ENCODE data around the gene MTARC2.

The MTARC2 gene

GRCh38 chr1:220770245-220770913 is 22.3 kb downstream of the MTARC2 start:
- no peak for DNase-seq

GRCh38 chr1:220772846-220773245 is 24.7 kb downstream of the MTARC2 start:
- DNase-seq: no peak

- peak; percentile 5 for DNase-seq
Measured at GRCh38 chr1:220775240-220775853, 27.2 kb downstream of the MTARC2 start.

- no peak for DNase-seq
Measured at GRCh38 chr1:220776254-220776653, 28.1 kb downstream of the MTARC2 start.

- peak; percentile 57 for DNase-seq
Measured at GRCh38 chr1:220776720-220777326, 28.7 kb downstream of the MTARC2 start.

GRCh38 chr1:220783453-220783852 is 35.3 kb downstream of the MTARC2 start:
- DNase-seq: no peak

GRCh38 chr1:220784751-220785150 is 36.6 kb downstream of the MTARC2 start:
- no peak for DNase-seq

GRCh38 chr1:220785166-220786056 is 37.3 kb downstream of the MTARC2 start:
- DNase-seq: no peak

- DNase-seq: no peak
Measured at GRCh38 chr1:220786057-220786336, 37.9 kb downstream of the MTARC2 start.

- no peak for DNase-seq
Measured at GRCh38 chr1:220786337-220787068, 38.4 kb downstream of the MTARC2 start, which contains the start of gene MTARC1. Gene MTARC1, plus strand, starts transcription at chr1:220786913. Its CDS starts 32 bp downstream, at chr1:220786945.

- DNase-seq: no peak
Measured at GRCh38 chr1:220787069-220787619, 39.0 kb downstream of the MTARC2 start.

GRCh38 chr1:220788900-220789299 is 40.8 kb downstream of the MTARC2 start:
- DNase-seq: no peak

GRCh38 chr1:220789532-220790147 is 41.5 kb downstream of the MTARC2 start:
- no peak for DNase-seq

- no peak for DNase-seq
Measured at GRCh38 chr1:220791285-220791684, 43.2 kb downstream of the MTARC2 start.

GRCh38 chr1:220791956-220792355 is 43.8 kb downstream of the MTARC2 start:
- DNase-seq: no peak

- DNase-seq: no peak
Measured at GRCh38 chr1:220796530-220796929, 48.4 kb downstream of the MTARC2 start.

GRCh38 chr1:220797044-220797443 is 48.9 kb downstream of the MTARC2 start:
- no peak for DNase-seq

GRCh38 chr1:220797553-220797952 is 49.4 kb downstream of the MTARC2 start:
- DNase-seq: no peak

- DNase-seq: peak; percentile 42
Measured at GRCh38 chr1:220798338-220798737, 50.2 kb downstream of the MTARC2 start.

- no peak for DNase-seq
Measured at GRCh38 chr1:220800262-220800661, 52.1 kb downstream of the MTARC2 start.

GRCh38 chr1:220803401-220804201 is 55.5 kb downstream of the MTARC2 start:
- DNase-seq: peak; percentile 33

Data from T1000 (cell line).